HG02884 (cell line): ENCODE measurements around the gene CCDC27.

Experiments used
- ATAC-seq: cut with Tn5 transposase; IDR thresholded peaks from one replicate; pipeline ENCODE4 v1.9.1; 2021; ENCODE audit warnings: mild to moderate bottlenecking, moderate library complexity; ENCODE audit not compliant: unreplicated experiment

Gene CCDC27

GRCh38 chr1:3752400-3752945 lies at the start of gene CCDC27:
Gene CCDC27 (plus strand): TSS chr1:3752450. CDS start chr1:3752482, 32 bp downstream.
- no peak for ATAC-seq

- ATAC-seq: no peak
Observed at GRCh38 chr1:3702528-3702927, 49.7 kb upstream of the CCDC27 start.

GRCh38 chr1:3702990-3703728 lies 49.1 kb upstream of the CCDC27 start:
- no peak for ATAC-seq

GRCh38 chr1:3703786-3704371 lies 48.4 kb upstream of the CCDC27 start:
- ATAC-seq: no peak

GRCh38 chr1:3705341-3705950 lies 46.8 kb upstream of the CCDC27 start:
- no peak for ATAC-seq

- ATAC-seq: no peak
Observed at GRCh38 chr1:3706651-3707297, 45.5 kb upstream of the CCDC27 start.

- no peak for ATAC-seq
Observed at GRCh38 chr1:3707298-3707938, 44.8 kb upstream of the CCDC27 start.

- no peak for ATAC-seq
Observed at GRCh38 chr1:3707939-3708328, 44.3 kb upstream of the CCDC27 start.

GRCh38 chr1:3708791-3709190 lies 43.5 kb upstream of the CCDC27 start:
- no peak for ATAC-seq

- no peak for ATAC-seq
Observed at GRCh38 chr1:3710251-3710650, 42.0 kb upstream of the CCDC27 start.

- ATAC-seq: no peak
Observed at GRCh38 chr1:3711381-3711779, 40.9 kb upstream of the CCDC27 start.

- ATAC-seq: no peak
Observed at GRCh38 chr1:3711780-3712451, 40.3 kb upstream of the CCDC27 start.

- ATAC-seq: no peak
Observed at GRCh38 chr1:3712573-3713535, 39.4 kb upstream of the CCDC27 start.

- no peak for ATAC-seq
Observed at GRCh38 chr1:3713840-3714239, 38.4 kb upstream of the CCDC27 start.

- ATAC-seq: no peak
Observed at GRCh38 chr1:3714284-3714741, 37.9 kb upstream of the CCDC27 start.

GRCh38 chr1:3714814-3715213 lies 37.4 kb upstream of the CCDC27 start:
- no peak for ATAC-seq

- no peak for ATAC-seq
Observed at GRCh38 chr1:3716351-3716750, 35.9 kb upstream of the CCDC27 start.

GRCh38 chr1:3717041-3717714 lies 35.1 kb upstream of the CCDC27 start:
- ATAC-seq: no peak
